T-helper 2 cell treated with Interferon-gamma antibody and Interleukin-4, amounts not matched to agents 100 ng/mL and 5 ng/mL, for 36 hours (primary cell): ENCODE measurements around the gene DHRSX. TPM values are rescaled to one million over a fixed set of nuclear protein-coding genes. Genes with fewer than 3 reads are reported as not detected.
"Not testable (repeated sequence)": the region's sequence is repeated elsewhere in the genome, so short reads cannot be mapped to it uniquely, and the experiment has no call there.

Experiments
- intact Hi-C: fragments of 100-400 bp; cut with micrococcal nuclease; formaldehyde crosslinking; loops from one replicate; pipeline ENCODE4 v1.15.1; 2023
- total RNA-seq: library from RNA; stranded (reverse); gene quantifications from 2 replicates; pipeline ENCODE4 v1.2.3, GENCODE V29; 2022

The DHRSX gene
- total RNA-seq, 1 donor from 2014 or later, result 19.1 TPM

DNA sequence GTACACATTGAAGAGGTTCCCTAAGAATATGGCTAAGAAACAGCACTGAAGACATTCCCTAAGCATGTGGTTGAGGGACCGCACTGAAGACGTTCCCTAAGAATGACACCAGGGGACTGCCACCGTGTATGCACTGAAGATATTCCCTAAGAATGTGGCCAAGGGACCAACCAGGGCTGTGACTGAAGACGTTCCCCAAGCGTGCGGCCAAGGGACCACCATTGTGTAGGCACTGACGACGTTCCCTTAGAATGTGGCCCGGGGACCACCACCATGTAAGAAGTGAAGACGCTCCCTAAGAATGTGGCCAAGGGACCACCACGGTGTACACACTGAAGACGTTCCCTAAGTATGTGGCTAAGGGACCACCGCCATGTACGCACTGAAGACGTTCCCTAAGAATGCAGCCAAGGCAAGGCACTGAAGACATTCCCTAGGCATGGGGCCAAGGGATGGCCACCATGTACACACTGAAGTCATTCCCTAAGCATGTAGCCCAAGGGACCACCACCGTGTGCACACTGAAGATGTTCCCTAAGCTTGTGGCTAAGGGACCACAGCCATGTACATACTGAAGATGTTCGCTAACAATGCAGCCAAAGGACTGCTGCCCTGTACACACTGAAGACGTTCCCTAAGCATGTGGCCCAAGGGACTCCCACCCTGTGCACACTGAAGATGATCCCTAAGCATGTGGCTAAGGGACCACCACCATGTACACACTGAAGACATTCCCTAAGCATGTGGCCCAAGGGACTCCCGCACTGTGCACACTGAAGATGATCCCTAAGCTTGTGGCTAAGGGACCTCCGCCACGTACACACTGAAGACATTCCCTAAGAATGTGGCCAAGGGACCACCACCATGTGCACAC lies 22.0 kb downstream of the DHRSX start:
- intact Hi-C loops, result no loop called here

- intact Hi-C loops, result not testable (repeated sequence)
Observed at GRCh38 chrX:2477313-2477712, 23.5 kb downstream of the DHRSX start.

- intact Hi-C loops, result no loop called here
Observed at GRCh38 chrX:2474963-2475726, 25.6 kb downstream of the DHRSX start.

DNA sequence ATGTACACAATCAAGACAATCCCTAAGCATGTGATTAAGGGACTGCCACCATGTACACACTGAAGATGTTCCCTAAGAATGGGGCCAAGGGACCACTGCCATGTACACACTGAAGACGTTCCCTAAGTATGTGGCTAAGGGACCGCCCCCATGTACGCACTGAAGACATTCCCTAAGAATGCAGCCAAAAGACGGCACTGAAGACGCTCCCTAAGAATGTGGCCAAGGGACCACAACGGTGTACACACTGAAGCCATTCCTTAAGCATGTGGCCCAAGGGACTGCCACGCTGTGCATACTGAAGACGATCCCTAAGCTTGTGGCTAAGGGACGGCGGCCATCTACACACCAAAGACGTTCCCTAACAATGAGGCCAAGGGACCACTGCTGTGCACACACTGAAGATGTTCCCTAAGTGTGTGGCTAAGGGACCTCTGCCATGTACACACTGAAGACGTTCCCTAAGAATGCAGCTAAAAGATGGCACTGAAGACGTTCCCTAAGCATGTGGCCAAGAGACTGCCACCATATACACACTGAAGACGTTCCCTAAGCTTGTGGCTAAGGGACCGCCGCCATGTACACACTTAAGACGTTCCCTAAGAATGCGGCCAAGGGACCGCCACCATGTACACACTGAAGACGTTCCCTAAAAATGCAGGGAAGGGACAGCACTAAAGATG lies 26.4 kb downstream of the DHRSX start:
- intact Hi-C loops, result no loop called here

GRCh38 chrX:2473064-2473463 lies 27.7 kb downstream of the DHRSX start:
- intact Hi-C loops, result not testable (repeated sequence)

GRCh38 chrX:2471641-2472040 lies 29.1 kb downstream of the DHRSX start:
- intact Hi-C loops, result no loop called here

DNA sequence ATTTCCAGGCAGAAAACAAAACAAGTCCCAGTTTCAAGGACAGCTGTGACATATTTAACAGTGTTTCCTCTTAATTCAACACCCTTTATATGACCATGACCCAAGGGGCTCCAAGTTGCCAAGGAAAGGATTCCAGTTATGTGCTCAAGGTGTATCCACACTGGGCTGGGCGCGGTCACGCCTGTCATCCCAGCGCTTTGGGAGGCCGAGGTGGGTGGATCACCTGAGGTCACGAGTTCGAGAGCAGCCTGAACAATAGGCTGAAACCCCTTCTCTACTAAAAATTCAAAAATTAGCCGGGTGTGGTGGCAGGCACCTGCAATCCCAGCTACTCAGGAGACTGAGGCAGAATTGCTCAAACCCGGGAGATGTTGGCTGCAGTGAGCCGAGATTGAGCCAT lies 29.6 kb downstream of the DHRSX start:
- intact Hi-C loops, result not testable (repeated sequence)

DNA sequence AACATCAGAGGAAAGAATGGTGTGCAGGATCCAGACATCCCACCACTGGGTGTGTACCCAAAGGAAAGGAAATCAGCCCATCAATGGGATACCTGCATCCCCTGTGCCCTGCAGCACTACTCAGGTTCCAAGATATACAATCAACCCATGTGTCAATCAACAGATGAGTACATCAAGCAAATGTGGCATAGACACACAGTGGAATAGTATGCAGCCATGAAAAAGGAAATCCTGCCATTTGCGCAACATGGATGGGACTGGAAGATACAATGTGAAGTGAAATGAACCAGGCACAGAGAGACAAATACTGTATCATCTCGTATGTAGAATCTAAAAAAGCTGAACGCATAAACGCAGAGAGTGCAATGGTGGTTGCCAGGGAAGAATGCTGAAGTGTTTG lies 30.9 kb downstream of the DHRSX start:
- intact Hi-C loops, result not testable (repeated sequence)

DNA sequence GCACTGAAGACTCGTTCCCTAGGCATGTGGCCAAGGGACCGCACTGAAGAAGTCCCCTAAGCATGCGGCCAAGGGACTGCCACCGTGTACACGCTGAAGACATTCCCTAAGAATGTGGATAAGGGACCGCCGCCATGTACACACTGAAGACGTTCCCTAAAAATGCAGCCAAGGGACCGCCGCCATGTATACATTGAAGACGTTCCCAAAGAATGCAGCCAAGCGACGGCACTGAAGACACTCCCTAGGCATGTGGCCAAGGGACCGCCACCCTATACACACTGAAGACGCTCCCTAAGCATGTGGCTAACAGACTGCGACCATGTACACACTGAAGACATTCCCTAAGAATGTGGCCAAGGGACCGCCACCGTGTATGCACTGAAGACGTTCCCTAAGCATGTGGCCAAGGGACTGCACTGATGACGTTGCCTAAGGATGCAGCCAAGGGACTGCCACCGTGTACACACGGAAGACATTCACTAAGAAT lies 31.5 kb downstream of the DHRSX start:
- intact Hi-C loops, result no loop called here

GRCh38 chrX:2468261-2469195 lies 32.2 kb downstream of the DHRSX start:
- intact Hi-C loops, result no loop called here

- intact Hi-C loops, result no loop called here
Observed at GRCh38 chrX:2466876-2467656, 33.7 kb downstream of the DHRSX start.

DNA sequence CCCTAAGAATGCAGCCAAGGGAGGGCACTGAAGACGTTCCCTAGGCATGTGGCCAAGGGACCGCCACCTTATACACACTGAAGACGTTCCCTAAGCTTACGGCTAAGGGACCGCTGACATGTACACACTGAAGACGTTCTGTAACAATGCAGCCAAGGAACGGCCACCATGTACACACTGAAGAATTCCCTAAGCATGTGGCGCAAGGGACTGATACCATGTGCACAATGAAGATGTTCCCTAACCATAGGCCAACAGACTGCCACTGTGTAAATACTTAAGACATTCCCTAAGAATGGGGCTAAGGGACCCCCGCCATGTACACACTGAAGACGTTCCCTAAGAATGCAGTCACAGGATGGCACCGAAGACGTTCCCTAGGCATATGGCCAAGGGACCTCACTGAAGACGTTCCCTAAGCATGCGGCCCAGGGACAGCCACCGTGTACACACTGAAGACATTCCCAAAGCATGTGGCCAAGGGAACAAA lies 36.1 kb downstream of the DHRSX start:
- intact Hi-C loops, result no loop called here

GRCh38 chrX:2463973-2464676 lies 36.7 kb downstream of the DHRSX start:
- intact Hi-C loops, result no loop called here

- intact Hi-C loops, result not testable (repeated sequence)
Observed at GRCh38 chrX:2463481-2463880, 37.3 kb downstream of the DHRSX start.

DNA sequence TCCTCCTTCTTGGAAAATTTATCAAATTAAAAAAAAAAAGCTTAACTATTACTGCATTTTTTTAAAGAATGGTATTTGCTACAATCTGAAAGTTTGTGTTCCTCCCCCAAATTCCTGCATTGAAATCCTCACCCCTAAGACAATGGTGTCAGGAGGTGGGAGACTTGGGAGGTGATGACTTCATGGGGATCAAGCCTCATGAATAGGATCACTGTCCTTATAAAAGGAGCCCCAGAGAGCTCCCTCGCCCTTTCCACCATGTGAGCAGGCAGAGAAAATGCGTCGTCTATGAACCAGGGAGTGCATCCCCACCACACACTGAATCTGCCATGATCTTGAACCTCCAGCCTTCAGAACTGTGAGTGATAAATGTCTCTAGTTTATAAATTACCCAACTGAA lies 38.0 kb downstream of the DHRSX start:
- intact Hi-C loops, result no loop called here

DNA sequence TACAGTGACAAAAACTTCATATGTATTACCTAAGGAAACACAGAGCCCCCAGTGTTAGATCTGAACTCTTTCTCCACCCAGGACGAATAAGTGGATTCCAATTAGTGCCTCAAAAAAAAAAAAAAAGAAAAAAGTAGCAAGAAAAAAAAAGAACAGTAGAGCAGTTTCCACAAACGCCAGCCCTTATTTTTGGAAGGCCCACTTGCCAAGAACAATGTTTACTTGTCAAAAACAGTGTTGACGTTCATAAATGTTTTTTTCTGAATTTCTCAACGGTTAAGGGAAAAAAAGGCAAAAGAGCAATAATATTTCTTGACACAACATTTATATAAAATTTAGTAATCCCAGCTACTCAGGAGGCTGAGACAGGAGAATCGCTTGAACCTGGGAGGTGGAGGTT lies 38.7 kb downstream of the DHRSX start:
- intact Hi-C loops, result no loop called here

DNA sequence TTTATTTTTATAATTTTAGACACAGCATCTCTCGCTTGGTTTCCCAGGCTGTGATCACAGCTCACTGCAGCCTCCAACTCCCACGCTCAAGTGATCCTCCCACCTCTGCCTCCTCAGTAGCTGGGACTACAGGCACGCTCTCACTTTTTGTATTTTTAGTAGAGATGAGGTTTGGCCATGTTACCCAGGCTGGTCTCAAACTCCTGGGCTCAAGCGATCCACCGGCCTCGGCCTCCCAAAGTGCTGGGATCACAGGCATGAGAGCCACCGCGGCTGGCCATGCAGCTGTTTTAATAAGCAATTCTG lies 39.1 kb downstream of the DHRSX start:
- intact Hi-C loops, result no loop called here

DNA sequence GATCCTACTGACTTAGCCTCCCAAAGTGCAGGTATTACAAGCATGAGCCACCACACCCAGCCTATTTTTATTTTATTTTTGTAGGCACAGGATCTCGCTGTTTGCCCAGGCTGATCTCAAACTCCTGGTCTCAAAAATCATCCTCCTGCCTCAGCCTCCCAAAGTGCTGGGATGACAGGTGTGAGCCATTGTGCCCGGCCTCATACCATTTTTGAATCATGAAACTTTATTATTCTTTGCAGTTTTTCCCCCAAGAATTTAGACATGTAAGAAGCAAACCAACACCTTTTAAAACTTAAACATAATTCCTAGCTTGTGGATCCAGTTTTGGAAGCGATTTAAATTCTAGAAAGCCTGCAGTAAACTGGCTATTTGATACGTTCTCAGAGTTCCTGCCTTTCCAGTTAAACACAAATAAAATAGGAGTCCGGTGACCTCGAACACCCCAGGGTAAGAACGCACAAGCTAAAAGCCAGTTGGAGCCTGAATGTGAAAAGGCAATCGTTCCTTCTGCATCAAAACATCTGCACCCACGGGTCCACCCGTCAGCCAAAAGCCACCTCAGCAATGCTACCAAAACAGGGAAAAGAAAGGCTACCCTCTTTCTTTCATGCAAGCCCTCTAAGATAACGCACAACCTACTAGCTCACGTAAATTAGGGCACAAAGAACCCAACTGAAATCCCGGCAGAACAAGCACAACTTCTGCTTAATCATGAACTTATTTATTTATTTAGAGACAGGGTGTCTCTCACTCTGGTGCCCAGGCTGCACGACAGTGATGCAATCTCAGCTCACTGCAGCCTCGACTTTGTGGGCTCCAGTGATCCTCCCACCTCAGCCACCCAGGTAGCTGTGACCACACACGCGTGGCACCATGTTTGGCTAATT lies 39.7 kb downstream of the DHRSX start:
- intact Hi-C loops, result not testable (repeated sequence)
